HEK293T (cell line): ENCODE data around the gene ESR2.

ENCODE experiments used
- CTCF ChIA-PET: fragments of 350-600 bp; formaldehyde crosslinking; extraction: SDS; loops from one replicate; lab custom pipeline; 2021; ENCODE audit warnings: antibody characterized with exemption, inconsistent platforms; lab: Yijun Ruan, JAX
- POLR2A ChIA-PET: fragments of 350-600 bp; formaldehyde crosslinking; extraction: SDS; loops from one replicate; lab custom pipeline; 2020; ENCODE audit warnings: antibody characterized with exemption, inconsistent platforms; lab: Yijun Ruan, JAX
- DNase-seq: peaks from one replicate; pipeline ENCODE4 v3.0.0; 2012; ENCODE audit warnings: mixed read lengths; ENCODE audit errors: extremely low spot score
- ARNT ChIP-seq: fragments of 450-650 bp; IDR thresholded peaks from 2 replicates; pipeline ENCODE4 v1.6.1; 2017; ENCODE audit warnings: mild to moderate bottlenecking
- BHLHE40 ChIP-seq: fragments of 450-650 bp; IDR thresholded peaks from 2 replicates; pipeline ENCODE4 v1.6.1; 2016; ENCODE audit warnings: mild to moderate bottlenecking, moderate library complexity, borderline replicate concordance
- CTBP1 ChIP-seq: fragments of 450-650 bp; IDR thresholded peaks from 2 replicates; pipeline ENCODE4 v1.6.1; 2016; ENCODE audit warnings: borderline replicate concordance
- ELF4 ChIP-seq: fragments of 450-650 bp; IDR thresholded peaks from 2 replicates; pipeline ENCODE4 v1.6.1; 2017; ENCODE audit warnings: antibody characterized with exemption
- FOXA1 ChIP-seq: fragments of 450-650 bp; IDR thresholded peaks from 2 replicates; pipeline ENCODE4 v1.6.1; 2016; ENCODE audit warnings: mild to moderate bottlenecking
- FOXK2 ChIP-seq: fragments of 450-650 bp; IDR thresholded peaks from 2 replicates; pipeline ENCODE4 v1.6.1; 2016; ENCODE audit warnings: mild to moderate bottlenecking
- FOXM1 ChIP-seq: fragments of 450-650 bp; IDR thresholded peaks from 2 replicates; pipeline ENCODE4 v1.6.1; 2017; ENCODE audit warnings: mild to moderate bottlenecking, borderline replicate concordance
- HDGF ChIP-seq: fragments of 450-650 bp; IDR thresholded peaks from 2 replicates; pipeline ENCODE4 v1.6.1; 2017; ENCODE audit warnings: antibody characterized with exemption, borderline replicate concordance
- L3MBTL2 ChIP-seq: fragments of 450-650 bp; conservative IDR thresholded peaks from 2 replicates; pipeline ENCODE4 v1.6.1; 2016; ENCODE audit warnings: mild to moderate bottlenecking
- LEF1 ChIP-seq: fragments of 450-650 bp; IDR thresholded peaks from 2 replicates; pipeline ENCODE4 v1.6.1; 2017; ENCODE audit warnings: mild to moderate bottlenecking, borderline replicate concordance
- NFRKB ChIP-seq: fragments of 450-650 bp; IDR thresholded peaks from 2 replicates; pipeline ENCODE4 v1.6.1; 2016; ENCODE audit warnings: mild to moderate bottlenecking, moderate library complexity
- PKNOX1 ChIP-seq: fragments of 450-650 bp; IDR thresholded peaks from 2 replicates; pipeline ENCODE4 v1.6.1; 2016
- SP1 ChIP-seq: fragments of 450-650 bp; IDR thresholded peaks from 2 replicates; pipeline ENCODE4 v1.6.1; 2017
- SUZ12 ChIP-seq: fragments of 450-650 bp; IDR thresholded peaks from 2 replicates; pipeline ENCODE4 v1.6.1; 2016; ENCODE audit warnings: mild to moderate bottlenecking
- TARDBP ChIP-seq: fragments of 450-650 bp; IDR thresholded peaks from 2 replicates; pipeline ENCODE4 v1.6.1; 2016
- ZNF384 ChIP-seq: fragments of 450-650 bp; IDR thresholded peaks from 2 replicates; pipeline ENCODE4 v1.6.1; 2016

ESR2 gene

DNA sequence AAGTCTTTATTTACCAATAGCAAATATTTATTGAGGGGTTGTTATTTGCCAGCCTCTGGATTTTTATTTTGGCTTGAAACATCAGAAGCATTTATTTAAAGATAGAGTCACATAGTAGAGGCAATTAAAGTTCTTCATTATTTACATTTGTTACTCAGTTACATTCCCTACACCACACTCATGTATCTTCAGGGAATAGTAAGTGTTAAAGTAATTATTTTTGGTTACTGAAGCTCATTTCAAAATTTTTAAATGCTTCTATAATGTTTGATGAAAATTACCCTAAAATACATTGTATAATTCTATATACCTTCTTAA lies 205.6 kb downstream of the ESR2 start:
- ChIA-PET CTCF (no interaction called here), POLR2A (no interaction called here)
- DNase-seq = no peak
- TF ChIP-seq L3MBTL2 (no peak), FOXM1 (no peak), ARNT (no peak), LEF1 (no peak), CTBP1 (no peak), HDGF (no peak), NFRKB (no peak), TARDBP (no peak), ELF4 (no peak), SP1 (no peak)

- POLR2A ChIA-PET = interaction anchor here (0.8 kb wide), 1 partner anchor 306 kb away, joined by 3 read pairs; no protein-coding TSS in a partner anchor
- CTCF ChIA-PET = no interaction called here
- TF ChIP-seq L3MBTL2 (no peak), ARNT (no peak)
- no peak for DNase-seq
These were observed 211.3 kb downstream of the ESR2 start for GRCh38 chr14:64082837-64083236.

DNA sequence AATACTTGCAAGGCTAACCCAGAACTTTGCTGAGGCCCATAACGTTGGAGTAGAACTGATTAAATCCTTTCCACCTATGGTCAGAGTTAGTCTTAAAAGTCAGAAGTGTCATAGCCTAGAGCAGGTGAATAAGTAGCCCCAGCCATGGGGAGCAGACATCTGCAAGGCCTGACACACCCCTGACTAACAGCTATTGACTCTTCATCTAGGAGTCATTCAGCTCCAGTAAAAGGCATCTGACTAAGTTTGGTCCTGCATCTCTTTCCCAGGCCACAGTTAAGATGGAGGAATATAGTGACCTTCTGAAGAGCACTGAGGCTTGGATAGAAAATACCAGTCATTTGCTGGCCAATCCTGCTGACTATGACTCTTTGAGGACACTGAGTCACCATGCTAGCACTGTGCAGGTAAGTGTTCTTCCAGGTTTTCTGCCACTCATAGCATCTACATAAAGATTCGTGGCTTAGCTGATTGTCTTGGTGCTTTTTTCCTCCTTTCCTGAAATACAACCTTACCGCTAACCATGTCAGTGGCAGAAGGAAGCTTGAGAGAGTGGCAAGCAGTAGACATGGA lies 212.9 kb downstream of the ESR2 start:
- no peak for TF ChIP-seq PKNOX1
- TF ChIP-seq NFRKB = no peak
- no peak for TF ChIP-seq L3MBTL2
- TF ChIP-seq FOXK2 = no peak
- no peak for TF ChIP-seq LEF1
- TF ChIP-seq ARNT = no peak
- no peak for TF ChIP-seq BHLHE40
- TF ChIP-seq SP1 = no peak
- no peak for TF ChIP-seq CTBP1
- no peak for TF ChIP-seq ELF4
- TF ChIP-seq FOXA1 = no peak
- POLR2A ChIA-PET = no interaction called here
- CTCF ChIA-PET = no interaction called here
- no peak for DNase-seq

- ChIA-PET CTCF (no interaction called here), POLR2A (no interaction called here)
- TF ChIP-seq SP1 (no peak), PKNOX1 (no peak), NFRKB (no peak), LEF1 (no peak), L3MBTL2 (no peak), FOXA1 (no peak)
- no peak for DNase-seq
These were observed 213.7 kb downstream of the ESR2 start for GRCh38 chr14:64080452-64080851.

DNA sequence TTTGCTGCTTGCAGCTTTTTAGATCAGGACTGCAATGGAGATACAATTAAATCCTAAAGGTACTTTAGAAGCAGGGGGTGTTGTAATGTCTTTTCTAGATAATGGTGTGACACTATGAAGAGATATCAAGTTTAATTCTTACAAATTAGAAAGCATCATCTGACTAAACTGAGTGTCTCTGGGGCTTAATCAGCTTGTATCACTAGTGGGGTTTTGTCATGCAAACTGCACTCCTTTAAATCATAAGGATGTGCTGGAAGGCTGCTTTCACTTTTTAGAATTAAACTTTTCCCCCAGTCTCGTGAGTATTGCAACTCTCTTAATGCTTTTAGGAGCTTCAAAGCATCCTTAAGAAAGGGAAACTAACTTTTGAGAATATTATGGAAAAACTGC lies 218.6 kb downstream of the ESR2 start:
- POLR2A ChIA-PET = no interaction called here
- no peak for DNase-seq
- CTCF ChIA-PET = no interaction called here
- TF ChIP-seq FOXA1 (no peak), FOXM1 (no peak), TARDBP (no peak), ELF4 (no peak), SUZ12 (no peak), HDGF (no peak), ARNT (no peak), L3MBTL2 (no peak), FOXK2 (no peak)

GRCh38 chr14:64074961-64075612 lies 219.1 kb downstream of the ESR2 start:
- POLR2A ChIA-PET = no interaction called here
- CTCF ChIA-PET = no interaction called here
- no peak for DNase-seq
- no peak for TF ChIP-seq ZNF384
- no peak for TF ChIP-seq SUZ12
- TF ChIP-seq FOXA1 = no peak
- TF ChIP-seq HDGF = no peak
- no peak for TF ChIP-seq NFRKB
- TF ChIP-seq PKNOX1 = no peak
- no peak for TF ChIP-seq FOXK2
- TF ChIP-seq CTBP1 = no peak
- TF ChIP-seq TARDBP = no peak
- no peak for TF ChIP-seq BHLHE40
- no peak for TF ChIP-seq LEF1
- TF ChIP-seq ARNT = no peak

GRCh38 chr14:64069634-64070359 lies 224.4 kb downstream of the ESR2 start:
- ChIA-PET CTCF (no interaction called here), POLR2A (no interaction called here)
- DNase-seq = no peak
- TF ChIP-seq FOXA1 (no peak), SP1 (no peak), FOXM1 (no peak), NFRKB (no peak), ELF4 (no peak), LEF1 (no peak), HDGF (no peak), FOXK2 (no peak), BHLHE40 (no peak), TARDBP (no peak), CTBP1 (no peak), PKNOX1 (no peak)
